Middle frontal gyrus (tissue), 1 donor: Measurements from ENCODE around the gene SPX.

Experiments
- DNase-seq: peaks from one replicate; pipeline ENCODE4 v3.0.0-alpha.2; 2015; ENCODE audit warnings: low spot score; ENCODE audit errors: extremely low spot score

Gene SPX

GRCh38 chr12:21577516-21577915, 51.4 kb downstream of the SPX start:
- DNase-seq = no peak

- DNase-seq = no peak
These were observed 54.8 kb downstream of the SPX start for GRCh38 chr12:21580748-21581516.
